Bronchial epithelial cell (primary cell): Measurements from ENCODE around the gene PTBP2. TPM values are rescaled to one million over a fixed set of nuclear protein-coding genes. Genes with fewer than 3 reads are reported as not detected.

ENCODE experiments used
- DNase-seq: peaks from one replicate; pipeline ENCODE4 v3.0.0-alpha.2; 2010; ENCODE audit warnings: low read depth
- FAIRE-seq: peaks from 2 replicates; lab custom pipeline; 2011; peaks lifted over from hg19 to GRCh38; lab: Jason Lieb, UNC
- H3K27me3 ChIP-seq: 2 replicates; pipeline ENCODE4 v1.5.1; 2011; ENCODE audit warnings: low read length; ENCODE audit not compliant: control insufficient read depth, insufficient read depth
- H3K36me3 ChIP-seq: 2 replicates; pipeline ENCODE4 v1.5.1; 2011; ENCODE audit warnings: low read length; ENCODE audit not compliant: control insufficient read depth, insufficient read depth
- H3K4me3 ChIP-seq: 2 replicates; pipeline ENCODE4 v1.5.1; 2011; ENCODE audit warnings: mild to moderate bottlenecking, low read depth, low read length, control low read depth
- CTCF ChIP-seq: IDR thresholded peaks from 2 replicates; pipeline ENCODE4 v1.5.1; 2011; ENCODE audit warnings: mild to moderate bottlenecking, moderate library complexity, low read length, control low read depth, inconsistent platforms; ENCODE audit not compliant: insufficient read depth, severe bottlenecking
- total RNA-seq: library from RNA; depleted of rRNA; stranded (reverse); fragments of >200 nt; gene quantifications from 2 replicates; pipeline ENCODE4 v1.2.1, GENCODE V29; 2014

Gene PTBP2, protein sequence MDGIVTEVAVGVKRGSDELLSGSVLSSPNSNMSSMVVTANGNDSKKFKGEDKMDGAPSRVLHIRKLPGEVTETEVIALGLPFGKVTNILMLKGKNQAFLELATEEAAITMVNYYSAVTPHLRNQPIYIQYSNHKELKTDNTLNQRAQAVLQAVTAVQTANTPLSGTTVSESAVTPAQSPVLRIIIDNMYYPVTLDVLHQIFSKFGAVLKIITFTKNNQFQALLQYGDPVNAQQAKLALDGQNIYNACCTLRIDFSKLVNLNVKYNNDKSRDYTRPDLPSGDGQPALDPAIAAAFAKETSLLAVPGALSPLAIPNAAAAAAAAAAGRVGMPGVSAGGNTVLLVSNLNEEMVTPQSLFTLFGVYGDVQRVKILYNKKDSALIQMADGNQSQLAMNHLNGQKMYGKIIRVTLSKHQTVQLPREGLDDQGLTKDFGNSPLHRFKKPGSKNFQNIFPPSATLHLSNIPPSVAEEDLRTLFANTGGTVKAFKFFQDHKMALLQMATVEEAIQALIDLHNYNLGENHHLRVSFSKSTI
- total RNA-seq = 7.9 and 10.5 TPM in 2 replicates

DNA sequence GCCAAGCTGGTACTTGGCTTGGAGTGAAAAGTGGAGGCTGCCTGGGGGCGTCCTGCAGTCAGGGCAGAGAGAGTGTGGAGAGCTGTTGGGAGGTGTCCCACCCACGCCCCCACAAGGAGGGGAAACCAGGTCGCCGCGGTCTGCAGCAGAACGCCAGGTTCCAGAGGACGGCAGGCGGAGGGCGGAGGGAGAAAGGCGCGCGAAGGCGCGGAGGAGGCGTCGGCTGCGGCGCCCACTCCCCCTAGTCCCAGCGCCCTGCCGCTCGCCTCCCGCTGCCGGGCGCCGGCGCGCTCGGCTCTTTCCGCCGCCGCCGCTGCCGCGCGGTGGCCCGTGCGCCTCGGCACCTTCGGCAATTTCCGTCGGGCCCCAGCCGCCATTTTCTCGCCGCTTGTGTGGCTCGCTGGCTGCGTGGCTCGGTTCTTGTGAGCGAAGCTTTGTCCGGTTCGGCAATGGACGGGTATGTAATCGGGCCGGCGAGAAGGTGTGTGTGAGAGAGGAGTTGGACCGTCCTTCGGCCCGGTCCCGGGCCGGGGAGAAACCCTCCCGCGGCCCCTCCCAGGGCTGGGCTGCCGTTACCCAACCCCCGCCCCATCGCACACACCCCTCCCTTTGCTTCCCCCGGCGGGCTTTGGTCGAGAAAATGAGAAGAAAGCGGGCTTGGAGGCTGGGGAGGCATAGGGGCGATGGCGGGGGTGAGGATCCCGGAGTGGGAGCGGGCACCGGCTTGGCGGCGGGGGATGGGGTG is at the start of gene PTBP2:
TSS of gene PTBP2 (plus strand) at position 369 of the 745 bp plus-strand sequence. CDS start at position 450, 81 bp downstream.
- FAIRE-seq (no peak), DNase-seq (peak; percentile 54)
- H3K36me3 ChIP-seq = no peaks in the 10 kb centered on the region
- peak within 1 kb of the TSS; percentile 97 for H3K4me3 ChIP-seq
- no peaks in the 10 kb centered on the region for H3K27me3 ChIP-seq
- no peak for TF ChIP-seq CTCF

- FAIRE-seq (no peak), DNase-seq (no peak)
- Histone ChIP-seq H3K36me3 (no peaks in the 10 kb centered on the region), H3K27me3 (no peaks in the 10 kb centered on the region), H3K4me3 (no peak overlapping the region)
- TF ChIP-seq CTCF = no peak
Measured at GRCh38 chr1:96674915-96675314, 46.7 kb upstream of the PTBP2 start.

DNA sequence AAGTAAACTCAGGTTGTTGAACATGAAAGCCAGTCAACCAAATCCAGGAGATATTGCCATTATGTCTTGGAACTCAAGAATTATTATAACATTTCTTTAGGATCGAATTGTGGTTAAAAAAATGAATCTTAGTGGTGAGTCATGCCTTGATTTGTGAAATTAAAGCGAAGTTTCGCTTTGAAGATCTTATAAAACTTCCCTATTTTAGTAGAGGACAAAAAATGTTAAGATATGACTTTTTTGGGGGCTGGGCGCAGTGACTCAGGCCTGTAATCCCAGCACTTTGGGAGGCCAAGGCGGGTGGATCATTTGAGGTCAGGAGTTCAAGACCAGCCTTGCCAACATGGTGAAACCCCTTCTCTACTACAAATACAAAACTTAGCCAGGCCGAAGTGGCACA is 39.5 kb upstream of the PTBP2 start:
- Histone ChIP-seq H3K27me3 (no peaks in the 10 kb centered on the region), H3K36me3 (no peaks in the 10 kb centered on the region), H3K4me3 (no peak overlapping the region)
- DNase-seq = no peak
- FAIRE-seq = no peak
- no peak for TF ChIP-seq CTCF

GRCh38 chr1:96683931-96684330 is 37.7 kb upstream of the PTBP2 start:
- no peak overlapping the region for H3K4me3 ChIP-seq
- FAIRE-seq (no peak), DNase-seq (no peak)

GRCh38 chr1:96684744-96685143 is 36.8 kb upstream of the PTBP2 start:
- H3K4me3 ChIP-seq = no peak overlapping the region
- TF ChIP-seq CTCF = no peak
- H3K36me3 ChIP-seq = no peaks in the 10 kb centered on the region
- no peak for DNase-seq
- no peaks in the 10 kb centered on the region for H3K27me3 ChIP-seq
- FAIRE-seq = no peak

More at GRCh38 chr1:96683931-96684330, 37.7 kb upstream of the PTBP2 start:
- no peaks in the 10 kb centered on the region for H3K27me3 ChIP-seq
- no peaks in the 10 kb centered on the region for H3K36me3 ChIP-seq
- no peak for TF ChIP-seq CTCF
